CD4-positive, alpha-beta memory T cell (primary cell): ENCODE results near the gene FGFRL1. TPM values are rescaled to one million over a fixed set of nuclear protein-coding genes. Genes with fewer than 3 reads are reported as not detected.

Experiments
- CTCF ChIA-PET: fragments of 350-600 bp; sonication (Branson Sonifier 250); formaldehyde crosslinking; loops from one replicate; lab custom pipeline; 2021; ENCODE audit warnings: inconsistent platforms; ENCODE audit not compliant: partially characterized antibody; lab: Charles Lee
- POLR2A ChIA-PET: fragments of 350-600 bp; sonication (Branson Sonifier 250); formaldehyde crosslinking; loops from one replicate; lab custom pipeline; 2021; ENCODE audit not compliant: partially characterized antibody; lab: Charles Lee
- DNase-seq, 5 donors: peaks; one replicate each; pipeline versions ENCODE4 v3.0.0 to v3.0.0-alpha.2; 2020 to 2022; ENCODE audit warnings: mixed read lengths in 1 of 5
- H3K27ac ChIP-seq: one replicate; pipeline ENCODE4 v1.7.0; 2013; ENCODE audit warnings: low read depth, low read length
- H3K27me3 ChIP-seq: 2 replicates; pipeline ENCODE4 v1.7.0; 2013; ENCODE audit warnings: mild to moderate bottlenecking, low read length, moderate library complexity; ENCODE audit not compliant: insufficient read depth
- H3K36me3 ChIP-seq: 2 replicates; pipeline ENCODE4 v1.7.0; 2013; ENCODE audit warnings: mild to moderate bottlenecking, low read length, moderate library complexity; ENCODE audit not compliant: insufficient read depth
- H3K4me1 ChIP-seq: 2 replicates; pipeline ENCODE4 v1.7.0; 2013; ENCODE audit warnings: mild to moderate bottlenecking, low read length, moderate library complexity; ENCODE audit not compliant: insufficient read depth
- H3K4me3 ChIP-seq, 2 donors: one replicate each; pipeline ENCODE4 v1.7.0; 2013; ENCODE audit warnings: low read length in 2 of 2, mild to moderate bottlenecking in 1 of 2
- H3K9me3 ChIP-seq, 2 donors: one replicate each; pipeline ENCODE4 v1.7.0; 2013; ENCODE audit warnings: low read length in 2 of 2, control low read depth in 1 of 2; ENCODE audit not compliant: control insufficient read depth in 1 of 2
- H3K27ac Mint-ChIP-seq, 7 donors: one replicate each; pipeline ENCODE4 v1.8.0; 2020 to 2021; ENCODE audit warnings: mixed read lengths in 7 of 7, mild to moderate bottlenecking in 6 of 7, inconsistent platforms in 3 of 7, moderate library complexity in 3 of 7
- H3K27me3 Mint-ChIP-seq, 2 donors: one replicate each; pipeline ENCODE4 v1.8.0; 2020 to 2021; ENCODE audit warnings: mixed read lengths in 2 of 2
- H3K36me3 Mint-ChIP-seq, 2 donors: one replicate each; pipeline ENCODE4 v1.8.0; 2020 to 2021; ENCODE audit warnings: mixed read lengths in 2 of 2, inconsistent platforms in 1 of 2, mild to moderate bottlenecking in 1 of 2
- H3K4me1 Mint-ChIP-seq, 4 donors: one replicate each; pipeline ENCODE4 v1.8.0; 2020 to 2021; ENCODE audit warnings: mixed read lengths in 4 of 4, mild to moderate bottlenecking in 1 of 4
- H3K4me3 Mint-ChIP-seq, 8 donors: one replicate each; pipeline ENCODE4 v1.8.0; 2020 to 2021; ENCODE audit warnings: mixed read lengths in 8 of 8, mild to moderate bottlenecking in 7 of 8, moderate library complexity in 6 of 8, inconsistent platforms in 3 of 8
- H3K9me3 Mint-ChIP-seq, 8 donors: one replicate each; pipeline ENCODE4 v1.8.0; 2020 to 2021; ENCODE audit warnings: mixed read lengths in 8 of 8, mild to moderate bottlenecking in 5 of 8, inconsistent platforms in 3 of 8, moderate library complexity in 1 of 8
- intact Hi-C: fragments of 100-400 bp; cut with micrococcal nuclease; formaldehyde crosslinking; loops from one replicate; pipeline ENCODE4 v1.15.1; 2023
- polyA plus RNA-seq, 2 donors: library from polyadenylated mRNA; unstranded; fragments of 300-500 nt; fragmentation: Illumina TruSeq; gene quantifications; one replicate each; pipeline ENCODE4 v1.2.3, GENCODE V29; 2021
- total RNA-seq, 2 experiments: library from RNA; stranded (reverse); gene quantifications; one replicate each; pipeline ENCODE4 v1.2.3, GENCODE V29; 2021

FGFRL1 gene
- total and polyA plus RNA-seq, 4 experiments from 2014 or later, result 0.64 to 22.4 (median 12.3) TPM

- intact Hi-C loops, result no loop called here
- Mint-ChIP-seq H3K27ac (no peak overlapping the region), H3K9me3 (peaks cover 0 to 7% (median 1%) of the 10 kb centered on the region in 8 donors), H3K4me3 (no peak overlapping the region), H3K36me3 (no peaks in the 10 kb centered on the region), H3K27me3 (peaks cover 24 to 27% of the 10 kb centered on the region in 2 donors), H3K4me1 (peaks cover 0 to 12% (median 6%) of the 10 kb centered on the region in 4 donors)
- H3K9me3 ChIP-seq, result no peaks in the 10 kb centered on the region
- peaks cover 11% of the 10 kb centered on the region for H3K4me1 ChIP-seq
- ChIA-PET CTCF (no interaction called here), POLR2A (interaction anchor here (0.6 kb wide), 1 partner anchor 15 kb away, joined by 3 read pairs; no protein-coding TSS in a partner anchor)
- H3K4me3 ChIP-seq, result no peak overlapping the region
- no peak overlapping the region for H3K27ac ChIP-seq
- DNase-seq, result no peak
- no peaks in the 10 kb centered on the region for H3K36me3 ChIP-seq
- H3K27me3 ChIP-seq, result peaks cover 6% of the 10 kb centered on the region
Measured at GRCh38 chr4:1002631-1003251, 8.7 kb upstream of the FGFRL1 start.

GRCh38 chr4:1003271-1004070, 8.0 kb upstream of the FGFRL1 start:
- H3K4me1 Mint-ChIP-seq, result peaks cover under 1 to 7% (median 2%) of the 10 kb centered on the region in 4 donors
- H3K36me3 Mint-ChIP-seq, result no peaks in the 10 kb centered on the region
- peak in 1 of 5 donors; percentile 26 for DNase-seq
- peaks cover 25 to 28% of the 10 kb centered on the region in 2 donors for H3K27me3 Mint-ChIP-seq
- H3K27ac Mint-ChIP-seq, result no peak overlapping the region
- Histone ChIP-seq H3K36me3 (no peaks in the 10 kb centered on the region), H3K27me3 (peaks cover 8% of the 10 kb centered on the region), H3K27ac (no peak overlapping the region), H3K4me3 (no peak overlapping the region), H3K4me1 (peaks cover 5% of the 10 kb centered on the region), H3K9me3 (no peaks in the 10 kb centered on the region)
- intact Hi-C loops, result no loop called here
- peaks cover 0 to 9% (median 1%) of the 10 kb centered on the region in 8 donors for H3K9me3 Mint-ChIP-seq
- ChIA-PET POLR2A (no interaction called here), CTCF (no interaction called here)
- H3K4me3 Mint-ChIP-seq, result no peak overlapping the region

- Mint-ChIP-seq H3K9me3 (peaks cover 0 to 9% (median 1%) of the 10 kb centered on the region in 8 donors), H3K36me3 (no peaks in the 10 kb centered on the region), H3K27me3 (peaks cover 27 to 31% of the 10 kb centered on the region in 2 donors), H3K4me3 (no peak overlapping the region), H3K4me1 (peaks cover 3 to 11% (median 6%) of the 10 kb centered on the region in 4 donors), H3K27ac (no peak overlapping the region)
- Histone ChIP-seq H3K4me1 (peaks cover 10% of the 10 kb centered on the region), H3K4me3 (no peak overlapping the region), H3K36me3 (no peaks in the 10 kb centered on the region), H3K9me3 (no peaks in the 10 kb centered on the region), H3K27ac (no peak overlapping the region), H3K27me3 (peaks cover 13% of the 10 kb centered on the region)
- no peak for DNase-seq
- intact Hi-C loops, result no loop called here
- ChIA-PET POLR2A (no interaction called here), CTCF (no interaction called here)
Measured at GRCh38 chr4:1004071-1004418, 7.4 kb upstream of the FGFRL1 start.

GRCh38 chr4:1004557-1005485, 6.6 kb upstream of the FGFRL1 start:
- H3K27me3 Mint-ChIP-seq, result peaks cover 24 to 28% of the 10 kb centered on the region in 2 donors
- DNase-seq, result peak in 1 of 5 donors; percentile 19
- peaks cover 4 to 10% (median 8%) of the 10 kb centered on the region in 4 donors for H3K4me1 Mint-ChIP-seq
- no peak overlapping the region for H3K4me3 Mint-ChIP-seq
- H3K9me3 ChIP-seq, result no peaks in the 10 kb centered on the region
- intact Hi-C loops, result no loop called here
- POLR2A ChIA-PET, result interaction anchor here (0.9 kb wide), 1 partner anchor 18 kb away, joined by 3 read pairs; the partner anchor contains the start of gene IDUA
- H3K27me3 ChIP-seq, result peaks cover 13% of the 10 kb centered on the region
- H3K36me3 Mint-ChIP-seq, result no peaks in the 10 kb centered on the region
- H3K27ac Mint-ChIP-seq, result no peak overlapping the region
- CTCF ChIA-PET, result no interaction called here
- H3K27ac ChIP-seq, result no peak overlapping the region
- peaks cover 12% of the 10 kb centered on the region for H3K4me1 ChIP-seq
- H3K4me3 ChIP-seq, result no peak overlapping the region
- H3K9me3 Mint-ChIP-seq, result peaks cover 0 to 9% (median 1%) of the 10 kb centered on the region in 8 donors
- H3K36me3 ChIP-seq, result no peaks in the 10 kb centered on the region

GRCh38 chr4:1006856-1007255, 4.6 kb upstream of the FGFRL1 start:
- Mint-ChIP-seq H3K9me3 (peaks cover 0 to 9% (median 1%) of the 10 kb centered on the region in 8 donors), H3K4me1 (peaks cover 7 to 17% (median 12%) of the 10 kb centered on the region in 4 donors), H3K27me3 (peaks cover 20 to 30% of the 10 kb centered on the region in 2 donors), H3K4me3 (peak overlapping the region in 1 of 8 donors; percentile 22), H3K36me3 (peaks cover 0 to 4% of the 10 kb centered on the region in 2 donors), H3K27ac (no peak overlapping the region)
- no peak for DNase-seq
- H3K27me3 ChIP-seq, result peaks cover 7% of the 10 kb centered on the region
- CTCF ChIA-PET, result no interaction called here
- no peak overlapping the region for H3K4me3 ChIP-seq
- H3K36me3 ChIP-seq, result no peaks in the 10 kb centered on the region
- intact Hi-C loops, result no loop called here
- H3K4me1 ChIP-seq, result peaks cover 22% of the 10 kb centered on the region
- H3K9me3 ChIP-seq, result no peaks in the 10 kb centered on the region
- POLR2A ChIA-PET, result no interaction called here
- no peak overlapping the region for H3K27ac ChIP-seq

GRCh38 chr4:1008840-1009541, 2.4 kb upstream of the FGFRL1 start:
- H3K27ac ChIP-seq, result peak overlapping the region; percentile 34
- CTCF ChIA-PET, result no interaction called here

More at GRCh38 chr4:1008840-1009541, 2.4 kb upstream of the FGFRL1 start:
- intact Hi-C loops, result loop anchor here (1.0 kb wide), 4 partner anchors 36 to 335 kb away; partner anchors contain the start of genes ATP5ME, DGKQ, GAK and MYL5
- H3K4me1 ChIP-seq, result peaks cover 25% of the 10 kb centered on the region
- Mint-ChIP-seq H3K27ac (peak overlapping the region in 6 of 7 donors; percentile 9 to 78 (median 68)), H3K27me3 (peaks cover 16 to 30% of the 10 kb centered on the region in 2 donors), H3K4me1 (peaks cover 6 to 17% (median 13%) of the 10 kb centered on the region in 4 donors), H3K4me3 (peak overlapping the region; percentile 68 to 85 (median 80)), H3K9me3 (peaks cover 0 to 8% (median 1%) of the 10 kb centered on the region in 8 donors), H3K36me3 (peaks cover 0 to 4% of the 10 kb centered on the region in 2 donors)
- H3K9me3 ChIP-seq, result no peaks in the 10 kb centered on the region
- peak in 4 of 5 donors; percentile 26 to 52 (median 40) for DNase-seq
- no peaks in the 10 kb centered on the region for H3K36me3 ChIP-seq
- POLR2A ChIA-PET, result interaction anchor here (0.7 to 2.5 kb wide), 4 partner anchors 10 to 77 kb away, joined by 3 to 19 read pairs (median 9); partner anchors contain the start of genes DGKQ, GAK, IDUA and TMEM175
- H3K27me3 ChIP-seq, result peaks cover 7% of the 10 kb centered on the region
- peak overlapping the region in 1 of 2 donors; percentile 46 for H3K4me3 ChIP-seq
